HFF-Myc (cell line): ENCODE data around the gene TOMM70.
A peak's percentile ranks its signal among the peaks of the same experiment; 100 is the strongest.

Experiments used
- DNase-seq: peaks from one replicate; pipeline ENCODE4 v3.0.0-alpha.2; 2011; ENCODE audit warnings: low read depth; ENCODE audit errors: extremely low read depth
- H3K4me3 ChIP-seq: replicated peaks from 2 replicates; pipeline ENCODE4 v1.5.1; 2011; ENCODE audit warnings: low read depth, mild to moderate bottlenecking, control low read depth, low read length
- TF ChIP-seq, protein P1 (sequence below): IDR thresholded peaks from 2 replicates; pipeline ENCODE4 v1.5.1; 2012; ENCODE audit warnings: mild to moderate bottlenecking, low read depth, low read length, control low read depth; ENCODE audit errors: missing control alignments

The TOMM70 gene

DNA sequence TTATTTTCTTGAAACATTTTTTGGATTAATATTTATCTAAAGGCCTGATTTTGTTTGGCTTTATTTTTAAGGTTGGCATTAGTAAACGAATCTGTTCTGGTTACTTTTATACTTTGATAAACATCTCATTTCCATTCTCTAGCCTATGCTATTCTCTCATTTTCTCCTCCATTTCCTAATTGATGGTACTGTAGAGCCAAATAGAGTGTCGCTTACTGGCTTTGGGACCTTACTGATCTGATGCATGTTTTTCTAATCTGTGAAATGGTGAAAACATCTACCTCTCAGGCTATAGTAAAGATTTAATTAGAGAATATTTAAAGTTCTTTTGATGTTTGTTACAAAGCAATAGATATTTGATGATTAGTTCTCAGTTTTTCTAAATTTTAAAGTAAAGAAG is 2.0 kb upstream of the TOMM70 start:
- DNase-seq = no peak
- TF ChIP-seq, protein P1, sequence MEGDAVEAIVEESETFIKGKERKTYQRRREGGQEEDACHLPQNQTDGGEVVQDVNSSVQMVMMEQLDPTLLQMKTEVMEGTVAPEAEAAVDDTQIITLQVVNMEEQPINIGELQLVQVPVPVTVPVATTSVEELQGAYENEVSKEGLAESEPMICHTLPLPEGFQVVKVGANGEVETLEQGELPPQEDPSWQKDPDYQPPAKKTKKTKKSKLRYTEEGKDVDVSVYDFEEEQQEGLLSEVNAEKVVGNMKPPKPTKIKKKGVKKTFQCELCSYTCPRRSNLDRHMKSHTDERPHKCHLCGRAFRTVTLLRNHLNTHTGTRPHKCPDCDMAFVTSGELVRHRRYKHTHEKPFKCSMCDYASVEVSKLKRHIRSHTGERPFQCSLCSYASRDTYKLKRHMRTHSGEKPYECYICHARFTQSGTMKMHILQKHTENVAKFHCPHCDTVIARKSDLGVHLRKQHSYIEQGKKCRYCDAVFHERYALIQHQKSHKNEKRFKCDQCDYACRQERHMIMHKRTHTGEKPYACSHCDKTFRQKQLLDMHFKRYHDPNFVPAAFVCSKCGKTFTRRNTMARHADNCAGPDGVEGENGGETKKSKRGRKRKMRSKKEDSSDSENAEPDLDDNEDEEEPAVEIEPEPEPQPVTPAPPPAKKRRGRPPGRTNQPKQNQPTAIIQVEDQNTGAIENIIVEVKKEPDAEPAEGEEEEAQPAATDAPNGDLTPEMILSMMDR = no peak
- peak overlapping the region; percentile 94 for H3K4me3 ChIP-seq

DNA sequence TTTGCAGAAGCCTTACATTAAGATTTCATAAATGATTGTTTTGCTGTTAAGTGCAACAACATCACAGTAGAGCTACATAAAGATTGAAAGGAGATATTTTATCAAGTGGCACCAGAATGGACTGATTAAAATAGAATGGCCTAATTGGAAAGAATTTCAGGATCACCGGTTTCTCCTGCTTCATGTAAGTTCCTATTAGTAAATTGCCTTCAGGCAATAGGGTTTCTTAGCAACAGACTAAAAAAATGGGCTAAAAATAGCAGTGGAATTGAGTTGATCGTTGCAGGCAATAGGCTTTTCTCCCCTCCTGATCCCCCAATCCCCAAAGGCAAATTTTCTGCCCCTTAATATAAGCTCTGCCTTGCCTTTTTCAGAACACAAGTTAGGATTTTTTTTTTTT is 1.4 kb upstream of the TOMM70 start:
- peak overlapping the region; percentile 94 for H3K4me3 ChIP-seq
- peak; percentile 37 for DNase-seq

DNA sequence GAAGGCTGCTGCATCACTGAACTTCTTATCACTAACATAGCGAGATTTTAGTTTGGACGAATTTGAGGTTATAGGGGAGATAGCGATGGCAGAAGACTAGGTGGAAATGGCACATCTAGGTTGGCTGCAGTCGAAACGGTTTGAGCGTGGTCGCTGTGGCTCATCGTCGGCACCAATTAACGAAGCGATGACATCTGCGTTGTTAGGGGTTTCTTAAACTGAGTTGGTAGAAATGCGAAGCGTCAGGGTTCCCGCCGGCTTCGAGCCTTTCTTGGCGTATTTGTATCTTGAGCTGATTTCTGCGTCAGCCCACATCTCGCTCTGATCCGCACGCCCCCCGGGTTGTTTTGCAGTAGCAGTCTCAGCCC is 769 bp upstream of the TOMM70 start:
- peak overlapping the region; percentile 94 for H3K4me3 ChIP-seq
- TF ChIP-seq, protein P1 = no peak
- DNase-seq = peak; percentile 14

More for the DNA sequence above, 1.4 kb upstream of the TOMM70 start:
- TF ChIP-seq, protein P1 = no peak

DNA sequence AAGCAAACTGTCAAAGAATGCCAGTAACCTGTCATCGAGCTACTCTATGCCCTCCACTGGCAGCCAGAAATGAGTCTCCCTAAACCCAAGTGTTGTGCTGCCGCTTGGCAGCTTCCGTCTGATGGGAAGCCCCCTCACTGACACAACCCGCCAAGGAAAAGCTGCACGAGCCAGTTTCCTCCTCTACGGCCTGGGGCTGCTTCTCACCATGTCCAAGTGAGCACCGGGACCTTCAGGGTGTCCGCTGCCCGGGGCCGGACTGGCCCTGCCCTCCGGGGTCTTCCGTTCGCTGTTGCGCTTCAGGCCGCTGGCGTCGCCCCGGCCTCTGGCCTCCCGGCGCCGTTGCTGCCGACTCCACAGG is 490 bp downstream of the TOMM70 start:
- peak overlapping the region; percentile 94 for H3K4me3 ChIP-seq
- TF ChIP-seq, protein P1 = no peak
- DNase-seq = no peak

DNA sequence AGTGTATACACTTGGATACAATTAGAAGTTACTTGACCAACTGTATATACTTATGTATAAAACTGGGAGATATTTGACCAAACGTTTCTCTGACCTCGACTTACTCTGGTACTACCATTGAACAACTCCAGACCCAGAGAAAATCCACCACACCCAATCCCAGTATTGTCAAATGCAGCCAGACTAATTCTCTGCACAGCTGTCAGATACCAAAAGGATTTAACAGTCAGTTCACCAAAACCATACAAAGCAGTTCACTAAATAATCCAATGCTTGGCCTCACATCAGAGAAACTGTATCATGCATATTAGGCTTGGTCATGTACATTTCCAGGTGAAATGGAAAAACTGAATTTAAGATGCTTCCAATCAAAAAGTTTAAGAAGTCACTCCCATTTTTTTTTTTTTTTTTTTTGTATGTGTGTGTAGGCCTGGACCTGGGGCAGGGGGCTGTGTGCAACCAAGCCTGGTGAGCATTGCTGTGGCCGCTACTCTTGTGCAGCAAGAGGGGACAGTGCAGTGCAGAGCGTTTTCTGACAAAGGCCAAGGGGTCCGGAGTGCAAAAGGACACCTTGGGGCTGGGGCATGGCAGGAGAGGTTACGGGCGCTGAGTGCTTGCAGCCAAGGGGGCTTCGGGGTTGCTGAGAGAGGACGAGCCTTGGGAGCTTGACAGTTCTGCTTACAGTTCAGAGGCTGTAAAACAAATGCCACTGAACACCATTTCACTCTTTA is 1.4 kb downstream of the TOMM70 start:
- peak overlapping the region; percentile 94 for H3K4me3 ChIP-seq
- TF ChIP-seq, protein P1 = no peak
- DNase-seq = no peak

DNA sequence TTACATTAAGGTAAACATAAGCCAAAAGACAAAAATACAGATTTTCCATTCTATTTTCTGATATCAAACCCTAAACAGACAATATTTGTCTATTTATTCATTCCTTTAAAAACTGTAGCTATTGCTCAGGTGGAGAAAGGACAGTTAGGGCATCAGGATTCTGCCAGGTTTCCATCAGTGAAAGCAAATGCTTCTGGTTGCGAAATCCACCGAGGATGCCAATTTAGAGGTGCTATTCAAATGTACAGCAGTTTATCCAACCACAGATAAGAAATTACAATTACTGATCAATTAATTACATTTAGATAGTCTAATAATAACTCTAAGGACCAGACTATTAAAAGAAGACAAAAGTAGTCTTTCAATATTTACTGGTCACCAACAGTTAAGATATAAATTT is 3.9 kb downstream of the TOMM70 start:
- H3K4me3 ChIP-seq = no peak overlapping the region
- DNase-seq = no peak
- TF ChIP-seq, protein P1 = no peak
